GM12873 (cell line): ENCODE results near the gene RIMBP2.

Experiments used
- CTCF ChIP-seq: IDR thresholded peaks from 2 replicates; pipeline ENCODE4 v1.5.1; 2012; ENCODE audit warnings: low read depth, mild to moderate bottlenecking, moderate library complexity, low read length, control low read depth; ENCODE audit not compliant: insufficient read depth; ENCODE audit errors: missing control alignments

RIMBP2 gene

GRCh38 chr12:130745921-130746320 is 29.8 kb upstream of the RIMBP2 start:
- no peak for TF ChIP-seq CTCF

- no peak for TF ChIP-seq CTCF
Measured at GRCh38 chr12:130744274-130744673, 28.2 kb upstream of the RIMBP2 start.

GRCh38 chr12:130743606-130744005 is 27.5 kb upstream of the RIMBP2 start:
- TF ChIP-seq CTCF = no peak

- no peak for TF ChIP-seq CTCF
Measured at GRCh38 chr12:130743176-130743575, 27.1 kb upstream of the RIMBP2 start.

- no peak for TF ChIP-seq CTCF
Measured at GRCh38 chr12:130742716-130743115, 26.6 kb upstream of the RIMBP2 start.

- no peak for TF ChIP-seq CTCF
Measured at GRCh38 chr12:130742112-130742511, 26.0 kb upstream of the RIMBP2 start.

GRCh38 chr12:130739571-130739970 is 23.5 kb upstream of the RIMBP2 start:
- TF ChIP-seq CTCF = no peak
